AG04450 (cell line): ENCODE measurements around the gene ASIC3. TPM values are rescaled to one million over a fixed set of nuclear protein-coding genes. Genes with fewer than 3 reads are reported as not detected.
"Not testable (repeated sequence)": the region's sequence is repeated elsewhere in the genome, so short reads cannot be mapped to it uniquely, and the experiment has no call there.

Experiments used
- CTCF ChIA-PET: fragments of 300-600, 350-600 bp; formaldehyde crosslinking; extraction: SDS; loops from one replicate; lab custom pipeline; 2022; ENCODE audit warnings: antibody characterized with exemption, inconsistent platforms; lab: Charles Lee
- POLR2A ChIA-PET: fragments of 350-600 bp; formaldehyde crosslinking; extraction: SDS; loops from one replicate; lab custom pipeline; 2021; ENCODE audit warnings: antibody characterized with exemption, inconsistent platforms; lab: Yijun Ruan, JAX
- DNase-seq: peaks from one replicate; pipeline ENCODE4 v3.0.0-alpha.2; 2011; ENCODE audit warnings: low read depth, low spot score
- H3K27ac ChIP-seq: one replicate; pipeline ENCODE4 v1.5.1; 2012; ENCODE audit warnings: low read depth, low read length, control low read depth
- H3K27me3 ChIP-seq: one replicate; pipeline ENCODE4 v1.6.0; 2012; ENCODE audit warnings: low read length; ENCODE audit not compliant: control insufficient read depth, insufficient read depth
- H3K4me3 ChIP-seq: 2 replicates; pipeline ENCODE4 v1.5.1; 2011; ENCODE audit warnings: mild to moderate bottlenecking, low read depth, low read length, control low read depth
- H3K9me3 ChIP-seq: 2 replicates; pipeline ENCODE4 v1.5.1; 2012; ENCODE audit warnings: low read length; ENCODE audit not compliant: control insufficient read depth, insufficient read depth
- polyA plus RNA-seq: library from polyadenylated mRNA; depleted of rRNA; stranded (reverse); fragments of >200 nt; gene quantifications from 2 replicates; pipeline ENCODE4 v1.2.3, GENCODE V29; 2011
- TF ChIP-seq, protein P1 (sequence below): IDR thresholded peaks from 2 replicates; pipeline ENCODE4 v1.5.1; 2011; ENCODE audit warnings: low read depth, low read length, control low read depth, inconsistent platforms

Gene ASIC3
- polyA plus RNA-seq, 1 experiment = 0.07 TPM

DNA sequence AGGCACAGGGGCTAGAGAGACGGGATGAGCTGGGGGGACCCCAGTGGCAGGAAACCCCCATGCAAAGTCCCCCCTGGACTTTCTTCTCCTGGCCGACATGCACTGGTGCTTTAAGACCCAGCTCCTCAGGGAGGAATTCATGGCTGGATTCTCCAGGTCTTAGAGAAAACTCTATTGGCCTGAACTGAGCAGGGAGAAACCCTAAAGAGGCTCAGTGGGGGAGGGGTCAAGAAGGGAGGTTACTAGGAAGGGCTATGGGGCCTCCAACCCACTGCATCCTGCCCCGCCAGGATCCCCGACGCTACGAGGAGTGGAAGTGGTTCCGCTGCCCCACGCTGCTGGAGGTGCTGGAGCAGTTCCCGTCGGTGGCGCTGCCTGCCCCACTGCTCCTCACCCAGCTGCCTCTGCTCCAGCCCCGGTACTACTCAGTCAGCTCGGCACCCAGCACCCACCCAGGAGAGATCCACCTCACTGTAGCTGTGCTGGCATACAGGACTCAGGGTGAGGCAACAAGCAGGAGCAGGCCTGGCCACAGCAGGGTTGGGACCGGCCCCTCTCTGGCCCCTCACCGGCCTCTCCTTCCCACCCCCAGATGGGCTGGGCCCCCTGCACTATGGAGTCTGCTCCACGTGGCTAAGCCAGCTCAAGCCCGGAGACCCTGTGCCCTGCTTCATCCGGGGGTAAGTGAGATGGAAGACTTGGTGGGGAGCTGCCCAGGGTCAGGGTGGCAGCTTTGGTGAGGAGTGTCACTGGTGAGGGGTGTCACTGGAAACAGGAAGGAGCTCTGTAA, 37.8 kb upstream of the ASIC3 start:
- no peak overlapping the region for H3K27ac ChIP-seq
- H3K27me3 ChIP-seq = peaks cover 8% of the 10 kb centered on the region
- TF ChIP-seq, protein P1, sequence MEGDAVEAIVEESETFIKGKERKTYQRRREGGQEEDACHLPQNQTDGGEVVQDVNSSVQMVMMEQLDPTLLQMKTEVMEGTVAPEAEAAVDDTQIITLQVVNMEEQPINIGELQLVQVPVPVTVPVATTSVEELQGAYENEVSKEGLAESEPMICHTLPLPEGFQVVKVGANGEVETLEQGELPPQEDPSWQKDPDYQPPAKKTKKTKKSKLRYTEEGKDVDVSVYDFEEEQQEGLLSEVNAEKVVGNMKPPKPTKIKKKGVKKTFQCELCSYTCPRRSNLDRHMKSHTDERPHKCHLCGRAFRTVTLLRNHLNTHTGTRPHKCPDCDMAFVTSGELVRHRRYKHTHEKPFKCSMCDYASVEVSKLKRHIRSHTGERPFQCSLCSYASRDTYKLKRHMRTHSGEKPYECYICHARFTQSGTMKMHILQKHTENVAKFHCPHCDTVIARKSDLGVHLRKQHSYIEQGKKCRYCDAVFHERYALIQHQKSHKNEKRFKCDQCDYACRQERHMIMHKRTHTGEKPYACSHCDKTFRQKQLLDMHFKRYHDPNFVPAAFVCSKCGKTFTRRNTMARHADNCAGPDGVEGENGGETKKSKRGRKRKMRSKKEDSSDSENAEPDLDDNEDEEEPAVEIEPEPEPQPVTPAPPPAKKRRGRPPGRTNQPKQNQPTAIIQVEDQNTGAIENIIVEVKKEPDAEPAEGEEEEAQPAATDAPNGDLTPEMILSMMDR = no peak
- ChIA-PET CTCF (interaction anchor here (0.7 to 4.0 kb wide), 10 partner anchors 8 to 112 kb away, joined by 3 to 24 read pairs (median 8); partner anchors contain the start of gene ABCB8), POLR2A (interaction anchor here (0.5 to 2.5 kb wide), 4 partner anchors 45 to 103 kb away, joined by 3 to 9 read pairs (median 3); no protein-coding TSS in a partner anchor)
- no peak for DNase-seq
- H3K9me3 ChIP-seq = peaks cover 9% of the 10 kb centered on the region; the same call in 1 of the 2 replicates
- peak overlapping the region; percentile 43 for H3K4me3 ChIP-seq

DNA sequence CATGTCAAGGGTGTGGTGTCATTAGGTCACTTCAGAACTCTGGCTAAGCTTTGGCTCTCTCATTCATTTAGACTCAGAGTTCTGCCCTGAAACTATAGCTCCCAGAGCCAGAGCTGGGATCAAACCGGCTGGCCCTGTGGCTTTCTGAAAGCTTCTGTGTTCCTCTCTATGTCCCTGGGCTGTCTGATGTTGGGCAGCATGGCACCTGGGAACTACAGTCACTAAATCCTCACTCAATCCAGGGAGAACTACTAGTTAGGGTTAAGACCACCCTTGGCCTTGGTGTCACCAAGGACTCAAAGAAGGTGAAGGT, 37.3 kb upstream of the ASIC3 start:
- DNase-seq = no peak
- TF ChIP-seq, protein P1 = no peak
- H3K27ac ChIP-seq = no peak overlapping the region
- ChIA-PET CTCF (interaction anchor here (1.1 to 4.0 kb wide), 9 partner anchors 10 to 113 kb away, joined by 3 to 24 read pairs (median 9); no protein-coding TSS in a partner anchor), POLR2A (interaction anchor here (2.5 kb wide), 1 partner anchor 103 kb away, joined by 9 read pairs; no protein-coding TSS in a partner anchor)
- H3K4me3 ChIP-seq = peak overlapping the region; percentile 43
- peaks cover 8% of the 10 kb centered on the region for H3K27me3 ChIP-seq
- peaks cover 9% of the 10 kb centered on the region; the same call in 1 of the 2 replicates for H3K9me3 ChIP-seq

DNA sequence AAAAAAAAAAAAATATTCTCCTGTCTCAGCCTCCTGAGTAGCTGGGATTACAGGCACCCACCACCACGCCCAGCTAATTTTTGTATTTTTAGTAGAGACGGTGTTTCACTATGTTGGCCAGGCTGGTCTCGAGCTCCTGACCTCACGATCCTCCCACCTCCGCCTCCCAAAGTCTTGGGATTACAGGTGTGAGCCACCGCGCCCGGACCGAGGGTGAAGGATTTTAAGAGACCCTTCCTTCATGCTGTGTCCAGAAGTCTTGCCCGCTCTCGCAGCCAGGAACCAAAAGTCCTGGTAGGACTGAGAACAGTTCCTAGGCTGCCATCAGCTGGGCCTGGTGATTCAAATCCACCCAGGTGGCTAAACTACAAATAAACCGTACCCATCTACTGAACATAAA, 36.7 kb upstream of the ASIC3 start:
- ChIA-PET POLR2A (interaction anchor here (2.5 kb wide), 1 partner anchor 102 kb away, joined by 9 read pairs; no protein-coding TSS in a partner anchor), CTCF (interaction anchor here (1.1 to 3.6 kb wide), 11 partner anchors 10 to 159 kb away, joined by 3 to 17 read pairs (median 5); no protein-coding TSS in a partner anchor)
- H3K4me3 ChIP-seq, H3K9me3 ChIP-seq, H3K27ac ChIP-seq, H3K27me3 ChIP-seq, DNase-seq: not testable (repeated sequence)

DNA sequence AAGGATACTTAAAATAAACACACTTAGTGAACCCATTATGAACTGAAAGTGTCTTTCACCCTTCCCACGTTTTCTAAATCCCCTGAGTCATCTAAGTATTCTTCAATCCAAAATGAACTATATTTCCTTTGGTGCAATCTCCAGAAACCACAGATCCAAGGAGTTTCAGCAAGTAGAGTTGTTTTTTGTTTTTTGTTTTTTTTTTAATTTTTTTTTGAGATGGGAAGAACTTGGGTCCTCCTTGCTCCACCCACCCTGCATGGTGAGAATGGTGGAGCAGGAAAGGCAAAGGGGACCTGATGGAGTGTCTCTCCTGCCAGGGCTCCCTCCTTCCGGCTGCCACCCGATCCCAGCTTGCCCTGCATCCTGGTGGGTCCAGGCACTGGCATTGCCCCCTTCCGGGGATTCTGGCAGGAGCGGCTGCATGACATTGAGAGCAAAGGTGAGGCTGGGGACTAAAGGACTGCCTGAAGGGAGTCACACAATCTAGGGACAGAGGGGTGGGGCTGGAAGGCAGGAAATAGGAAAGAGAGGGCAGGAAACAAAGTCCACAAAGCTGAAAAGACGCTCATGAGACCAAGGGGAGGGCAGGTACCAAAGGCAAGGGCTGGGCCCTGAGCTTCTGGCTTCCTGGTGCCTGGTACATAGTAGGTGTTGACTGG, 36.2 kb upstream of the ASIC3 start:
- TF ChIP-seq, protein P1 = no peak
- peaks cover 9% of the 10 kb centered on the region; the same call in 1 of the 2 replicates for H3K9me3 ChIP-seq
- no peak overlapping the region for H3K27ac ChIP-seq
- DNase-seq = no peak
- no peak overlapping the region for H3K4me3 ChIP-seq
- ChIA-PET POLR2A (no interaction called here), CTCF (interaction anchor here (0.7 to 3.3 kb wide), 12 partner anchors 9 to 158 kb away, joined by 3 to 13 read pairs (median 4); no protein-coding TSS in a partner anchor)
- peaks cover 8% of the 10 kb centered on the region for H3K27me3 ChIP-seq

DNA sequence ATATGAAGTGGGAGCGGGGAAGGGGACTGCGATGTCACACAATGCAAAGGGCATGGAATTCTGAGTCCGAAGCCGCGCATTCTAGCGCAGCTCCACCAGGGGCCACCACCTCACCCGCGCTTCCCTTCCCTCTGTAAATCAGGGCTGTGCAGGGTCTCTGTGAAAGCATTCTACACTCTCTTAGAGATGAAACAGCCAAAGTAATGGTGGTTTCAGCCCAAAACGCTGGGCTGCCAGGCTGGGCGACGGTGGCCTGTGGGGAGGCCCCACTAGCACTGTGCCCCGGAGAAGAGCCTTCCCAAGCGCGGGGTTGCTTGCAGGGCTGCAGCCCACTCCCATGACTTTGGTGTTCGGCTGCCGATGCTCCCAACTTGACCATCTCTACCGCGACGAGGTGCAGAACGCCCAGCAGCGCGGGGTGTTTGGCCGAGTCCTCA, 35.4 kb upstream of the ASIC3 start:
- TF ChIP-seq, protein P1 = peak; percentile 68
- Histone ChIP-seq H3K4me3 (no peak overlapping the region), H3K27ac (no peak overlapping the region), H3K9me3 (peaks cover 9% of the 10 kb centered on the region; the same call in 1 of the 2 replicates), H3K27me3 (peaks cover 15% of the 10 kb centered on the region)
- POLR2A ChIA-PET = interaction anchor here (0.9 kb wide), 1 partner anchor 34 kb away, joined by 3 read pairs; no protein-coding TSS in a partner anchor
- no peak for DNase-seq
- CTCF ChIA-PET = interaction anchor here (1.0 to 3.3 kb wide), 8 partner anchors 8 to 158 kb away, joined by 3 to 13 read pairs (median 4); no protein-coding TSS in a partner anchor
